NCI-H1930 (cell line): Measurements from ENCODE around the gene ERI2.
A peak's percentile ranks its signal among the peaks of the same experiment; 100 is the strongest.
"Not testable (repeated sequence)": the region's sequence is repeated elsewhere in the genome, so short reads cannot be mapped to it uniquely, and the experiment has no call there.

Source experiments
- DNase-seq, 2 experiments: peaks; one replicate each; lab custom pipeline; 2025; lab: John Stamatoyannopoulos, UW

Gene ERI2

DNA sequence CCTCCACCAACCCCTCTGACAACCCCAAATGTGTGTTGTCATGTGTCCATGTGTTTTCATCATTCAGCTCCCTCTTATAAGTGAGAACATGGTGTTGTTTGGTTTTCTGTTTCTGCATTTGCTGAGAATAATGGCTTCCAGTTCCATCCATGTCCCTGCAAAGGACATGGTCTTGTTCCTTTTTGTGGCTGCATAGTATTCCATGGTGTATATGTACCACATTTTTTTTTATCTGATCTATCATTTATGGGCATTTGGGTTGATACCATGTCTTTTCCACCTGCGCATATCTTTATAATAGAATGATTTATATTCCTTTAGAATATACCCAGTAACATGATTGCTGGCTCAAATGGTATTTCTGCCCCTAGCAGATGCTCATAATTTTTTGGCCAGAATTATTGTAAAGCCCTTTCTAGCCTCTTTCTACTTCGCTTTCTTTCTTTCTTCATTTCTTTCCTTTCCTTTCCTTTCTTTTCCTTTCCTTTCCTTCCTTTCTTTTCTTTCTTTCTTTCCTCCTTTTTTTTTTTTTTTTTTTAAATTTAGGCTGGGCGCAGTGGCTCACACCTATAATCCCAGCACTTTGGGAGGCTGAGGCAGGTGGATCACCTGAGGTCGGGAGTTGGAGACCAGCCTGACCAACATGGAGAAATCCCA, 12.8 kb upstream of the ERI2 start:
- DNase-seq: no peak

- no peak for DNase-seq
Measured at GRCh38 chr16:20814784-20815183, 8.5 kb upstream of the ERI2 start.

DNA sequence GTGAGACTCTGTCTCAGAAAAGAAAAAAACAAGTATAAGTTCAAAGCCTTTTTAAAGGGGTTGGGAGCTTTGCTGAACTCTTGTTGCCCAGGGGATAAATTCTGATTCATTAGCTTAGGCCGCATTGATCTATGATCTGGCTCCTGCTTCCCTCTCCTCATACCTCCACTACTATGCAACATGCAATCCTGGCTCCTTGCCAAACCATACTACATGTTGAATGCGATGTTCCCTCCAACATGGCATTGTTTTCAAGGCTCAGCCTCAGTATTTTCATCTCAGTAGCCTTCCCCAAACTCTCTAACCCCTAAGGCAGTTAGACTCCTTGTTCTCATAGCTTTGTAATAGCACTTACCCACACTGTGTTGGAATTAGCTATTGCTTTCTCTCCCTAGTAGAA, 6.2 kb upstream of the ERI2 start:
- DNase-seq: no peak

DNA sequence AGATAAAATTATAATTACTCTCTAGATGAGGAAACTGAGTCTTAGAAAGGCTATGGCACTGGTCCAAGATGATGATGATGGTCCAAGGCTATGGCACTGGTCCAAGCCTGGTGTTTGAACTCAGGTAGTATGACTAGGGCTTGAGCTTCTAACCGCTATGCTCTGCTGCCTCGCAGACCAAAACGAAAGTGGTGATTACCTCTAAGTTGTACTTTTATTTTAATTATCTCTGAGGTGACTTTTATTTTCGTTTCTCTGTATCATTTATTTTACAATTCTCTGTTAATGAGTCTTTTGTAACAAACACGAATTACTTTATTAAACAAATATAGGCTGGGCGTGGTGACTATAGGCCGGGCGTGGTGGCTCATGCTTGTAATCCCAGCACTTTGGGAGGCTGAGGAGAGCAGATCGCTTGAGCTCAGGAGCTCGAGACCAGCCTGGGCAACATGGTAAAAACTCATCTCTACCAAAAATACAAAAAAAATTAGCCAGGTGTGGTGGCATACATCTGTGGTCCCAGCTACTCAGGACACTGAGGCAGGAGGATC, 5.7 kb upstream of the ERI2 start:
- no peak for DNase-seq

DNA sequence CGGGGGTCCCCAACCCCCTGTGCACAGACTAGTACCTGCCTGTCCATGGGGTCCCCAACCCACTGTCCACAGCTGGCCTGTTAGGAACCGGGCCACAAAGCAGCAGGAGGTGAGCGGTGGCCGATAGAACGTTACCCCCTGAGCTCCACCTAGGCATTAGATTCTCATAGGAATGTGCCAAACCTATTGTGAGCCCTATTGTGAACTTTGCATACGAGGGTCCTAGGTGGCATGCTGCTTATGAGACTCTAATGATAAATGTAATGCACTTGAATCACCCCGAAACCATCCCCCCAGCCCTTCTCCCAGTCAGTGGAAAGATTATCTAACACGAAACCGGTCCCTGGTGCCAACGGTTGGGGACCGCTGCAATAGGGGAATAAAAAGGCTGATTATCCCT, 1.6 kb upstream of the ERI2 start:
- no peak for DNase-seq

- DNase-seq: not testable (repeated sequence)
Measured at GRCh38 chr16:20805684-20806167, 546 bp downstream of the ERI2 start.

DNA sequence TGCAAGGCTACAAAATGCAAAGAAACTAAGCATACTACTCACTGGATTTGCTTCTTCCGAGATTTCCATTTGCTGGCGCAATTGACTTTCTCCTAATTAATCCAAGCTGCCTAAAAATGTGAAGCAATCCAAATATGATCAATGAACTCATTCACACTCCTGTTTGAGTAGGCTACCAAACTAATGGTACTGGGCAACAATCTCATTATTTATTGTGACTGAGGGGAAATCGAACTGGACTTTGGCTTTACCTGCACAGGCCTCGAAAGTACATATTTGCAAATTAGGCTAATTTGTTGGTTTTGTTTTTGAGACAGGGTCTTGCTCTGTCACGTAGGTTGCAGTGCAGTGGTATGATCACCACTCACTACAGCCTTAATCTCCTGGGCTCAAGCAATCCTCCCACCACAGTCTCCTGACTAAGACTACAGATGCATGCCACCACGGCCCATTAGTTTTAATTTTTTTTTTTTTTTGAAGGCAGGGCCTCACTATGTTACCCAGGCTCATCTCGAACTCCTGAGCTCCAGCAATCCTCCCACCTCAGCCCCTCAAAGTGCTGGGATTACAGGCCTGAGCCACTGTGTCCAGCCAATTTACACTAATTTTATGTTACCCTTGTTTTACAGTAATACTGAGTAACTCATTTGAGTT, 2.6 kb downstream of the ERI2 start:
- no peak for DNase-seq

GRCh38 chr16:20803192-20803560, 3.1 kb downstream of the ERI2 start:
- no peak for DNase-seq

GRCh38 chr16:20801278-20801677, 5.0 kb downstream of the ERI2 start:
- DNase-seq: no peak

GRCh38 chr16:20799599-20799998, 6.7 kb downstream of the ERI2 start:
- peak in 1 of 2 experiments; percentile 5 for DNase-seq

- DNase-seq: no peak
Measured at GRCh38 chr16:20798364-20798763, 7.9 kb downstream of the ERI2 start.

DNA sequence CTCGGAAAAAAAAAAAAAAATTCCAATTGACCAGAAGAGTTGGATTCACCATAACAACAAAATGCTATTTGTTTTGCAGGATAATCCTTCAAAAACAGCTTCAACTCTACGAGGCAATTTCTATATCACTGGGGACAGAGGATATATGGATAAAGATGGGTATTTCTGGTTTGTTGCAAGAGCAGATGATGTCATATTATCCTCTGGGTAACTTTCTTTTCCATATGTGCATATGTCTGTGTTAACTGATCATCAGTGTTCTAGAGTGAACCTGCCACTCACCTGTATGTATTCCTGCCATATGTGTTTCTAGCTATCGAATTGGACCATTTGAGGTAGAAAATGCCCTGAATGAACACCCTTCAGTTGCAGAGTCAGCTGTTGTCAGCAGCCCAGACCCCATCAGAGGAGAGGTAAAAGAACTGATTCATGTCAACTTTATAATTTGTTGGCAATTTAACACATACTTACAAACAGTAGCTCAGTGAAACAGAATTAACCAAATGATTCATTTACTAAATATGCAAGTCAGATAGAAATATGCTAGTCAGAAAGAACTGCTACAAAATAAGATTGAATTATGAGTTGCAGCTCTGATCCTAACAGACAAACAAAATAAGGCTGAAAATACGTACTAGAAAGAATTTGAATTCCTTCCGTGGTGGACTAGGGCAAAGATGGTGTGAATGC, 14.2 kb downstream of the ERI2 start:
- DNase-seq: no peak

DNA sequence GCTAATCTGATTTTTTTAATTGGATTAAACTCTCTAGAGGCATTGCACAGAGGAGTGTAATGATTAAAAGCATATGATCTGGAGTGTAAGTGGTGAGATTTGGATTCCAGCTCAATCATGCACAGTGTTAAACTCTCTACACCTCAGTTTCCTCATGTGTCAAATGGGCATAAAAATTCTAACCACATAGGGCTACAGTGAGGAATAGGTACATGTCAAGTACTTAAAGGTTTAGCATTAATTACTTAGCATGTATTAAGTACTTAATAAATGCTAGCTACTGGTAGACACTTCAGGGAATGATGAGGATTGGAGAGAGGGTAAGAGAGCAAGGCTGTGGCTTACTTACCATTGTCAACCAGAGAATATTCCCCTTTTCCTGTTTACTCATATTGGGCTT, 17.1 kb downstream of the ERI2 start:
- no peak for DNase-seq

- DNase-seq: no peak
Measured at GRCh38 chr16:20784204-20784603, 22.1 kb downstream of the ERI2 start.

DNA sequence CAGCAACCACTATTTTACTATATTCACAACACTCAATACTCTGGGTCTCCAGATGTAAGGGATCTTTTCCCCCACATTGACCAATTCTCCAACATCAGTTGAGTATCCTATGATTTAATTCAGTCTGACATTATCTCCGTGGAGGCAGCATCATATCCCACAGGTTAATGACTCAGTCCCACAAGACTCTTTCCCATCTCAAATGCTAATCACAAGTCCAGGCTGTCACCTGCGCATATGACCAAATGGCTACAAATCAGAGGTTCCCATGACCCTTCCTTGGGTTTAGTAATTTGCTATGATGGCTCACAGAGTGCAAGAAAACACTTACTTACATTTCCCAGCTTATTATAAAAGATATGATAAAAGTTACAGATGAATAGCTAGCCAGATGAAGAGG, 23.8 kb downstream of the ERI2 start:
- no peak for DNase-seq

DNA sequence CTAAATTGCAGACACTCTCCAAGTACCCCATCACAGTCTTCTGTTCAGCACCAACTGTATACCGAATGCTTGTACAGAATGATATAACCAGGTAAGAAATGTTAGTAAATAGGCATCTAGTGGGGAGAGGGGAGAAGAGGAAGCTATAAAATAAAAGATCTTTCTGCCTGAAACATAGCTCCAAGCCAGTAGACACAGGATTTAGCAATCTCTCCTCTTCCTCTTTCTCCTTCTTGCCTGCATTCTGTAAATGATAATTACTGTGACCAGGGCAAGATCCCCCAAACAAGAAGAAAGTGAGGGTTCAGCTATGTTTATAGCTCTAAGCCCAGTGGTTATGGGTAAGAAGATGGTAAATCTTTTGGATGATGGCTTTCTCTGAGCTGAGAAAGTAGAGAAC, 24.6 kb downstream of the ERI2 start:
- no peak for DNase-seq

GRCh38 chr16:20774703-20775362, 31.4 kb downstream of the ERI2 start:
- DNase-seq: peak in 1 of 2 experiments; percentile 35

GRCh38 chr16:20773679-20774078, 32.6 kb downstream of the ERI2 start:
- DNase-seq: no peak

DNA sequence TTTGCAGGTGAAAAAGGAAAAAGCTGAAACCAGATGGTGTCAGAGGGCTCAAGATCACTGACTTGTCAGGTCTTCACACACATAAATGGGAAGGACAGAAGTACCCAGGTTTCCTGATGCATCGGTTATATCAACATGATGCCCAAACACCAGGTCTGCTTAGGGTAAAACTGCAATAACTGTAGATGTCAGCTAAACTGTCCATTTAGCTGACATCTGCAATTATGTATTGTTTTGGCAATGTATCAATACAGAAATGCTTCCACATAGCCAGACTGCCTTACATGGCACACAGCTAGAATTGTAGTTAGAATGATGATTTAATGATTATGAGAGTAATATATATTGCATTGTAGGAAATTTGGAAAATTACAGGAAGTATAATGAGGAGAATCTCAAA, 37.5 kb downstream of the ERI2 start:
- no peak for DNase-seq

DNA sequence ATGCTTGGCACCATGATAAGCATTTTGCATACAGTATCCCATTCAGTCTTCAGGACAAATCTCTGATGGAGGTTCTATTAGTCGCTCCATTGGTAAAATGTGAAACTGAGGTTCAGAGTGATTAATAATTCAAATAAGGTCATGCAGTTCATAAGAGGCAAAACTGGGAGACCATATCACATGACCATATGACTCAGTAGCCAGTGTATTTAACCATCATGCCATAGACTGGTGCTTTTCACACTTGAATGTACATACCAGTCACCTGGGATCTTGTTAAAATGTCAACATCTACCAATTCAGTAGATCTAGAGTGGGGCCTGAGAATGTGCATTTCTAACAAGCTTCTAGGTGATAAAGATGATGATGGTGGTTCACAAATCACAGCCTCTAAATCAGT, 38.2 kb downstream of the ERI2 start:
- DNase-seq: no peak

GRCh38 chr16:20767577-20767976, 38.7 kb downstream of the ERI2 start:
- no peak for DNase-seq

DNA sequence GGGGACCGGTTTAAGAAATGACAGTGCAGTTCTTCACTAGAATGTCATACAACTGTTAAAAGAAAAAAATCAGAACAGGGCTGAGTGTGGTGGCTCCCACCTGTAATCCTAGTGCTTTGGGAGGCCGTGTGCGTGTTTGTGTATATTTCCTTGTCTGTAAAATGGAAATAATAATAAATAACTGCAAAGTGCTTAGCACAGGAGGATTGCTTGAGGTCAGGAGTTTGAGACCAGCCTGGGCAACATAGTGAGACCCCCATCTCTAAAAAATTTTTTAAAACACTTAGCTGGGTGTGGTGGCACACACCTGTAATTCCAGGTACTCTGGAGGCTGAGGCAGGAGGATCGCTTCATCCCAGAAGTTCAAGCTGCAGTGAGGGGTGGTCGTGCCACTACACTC, 40.0 kb downstream of the ERI2 start:
- no peak for DNase-seq

DNA sequence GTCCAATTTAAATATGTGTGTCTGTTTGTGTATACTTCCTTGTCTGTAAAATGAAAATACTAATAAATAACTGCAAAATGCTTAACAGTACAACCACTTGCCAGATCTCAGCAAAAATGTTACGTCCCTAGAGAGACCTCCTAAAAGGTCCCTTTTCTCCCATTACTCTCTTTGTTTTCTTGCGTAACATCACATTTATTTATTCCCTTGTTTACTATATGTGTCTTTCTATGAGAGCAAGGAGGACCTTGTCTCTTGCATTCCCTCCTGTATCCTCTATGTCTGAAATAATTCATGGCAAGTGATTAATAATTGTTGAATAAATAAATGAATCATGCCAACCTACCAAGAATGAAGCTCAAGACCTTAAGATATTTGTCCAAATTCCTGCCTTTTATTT, 40.5 kb downstream of the ERI2 start:
- no peak for DNase-seq
